Measurements from ENCODE around the gene LIFR. TPM values are rescaled to one million over a fixed set of nuclear protein-coding genes. Genes with fewer than 3 reads are reported as not detected.

The LIFR gene
- polyA plus RNA-seq, 1 donor (not counting 4 experiments of a cell fraction or from before 2014, with no cell fraction given), result 1.1 TPM

DNA sequence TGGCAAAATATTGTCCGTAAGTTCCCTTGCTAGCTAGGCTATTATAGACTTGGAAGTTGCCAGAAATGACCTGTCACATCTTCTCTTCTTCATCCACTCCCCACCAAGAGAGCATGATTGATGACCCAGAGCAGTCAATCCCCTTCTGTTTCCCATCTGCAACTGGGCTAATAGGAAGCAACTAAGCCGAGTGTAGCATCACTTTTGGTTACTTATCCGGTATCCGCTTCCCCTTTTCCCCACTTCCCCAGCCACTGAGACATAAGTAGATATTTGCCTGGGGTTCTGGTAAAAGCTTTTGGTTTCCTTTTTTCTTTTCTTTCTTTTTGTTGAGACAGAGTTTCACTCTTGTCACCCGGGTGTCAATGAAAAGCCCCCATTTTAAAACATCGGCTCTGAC lies 29.4 kb upstream of the LIFR start:
- Histone ChIP-seq H3K9me1 (ENCODE audit: control insufficient read depth, extremely low read depth, insufficient read depth, low read length) (no peaks in the 10 kb centered on the region), H3K9me3 (ENCODE audit: control insufficient read depth, low read depth, low read length) (no peaks in the 10 kb centered on the region), H3K79me2 (ENCODE audit: control insufficient read depth, insufficient read depth, low read length) (no peaks in the 10 kb centered on the region), H4K20me1 (ENCODE audit: control insufficient read depth, extremely low read depth, insufficient read depth, low read length) (no peaks in the 10 kb centered on the region), H3K4me2 (ENCODE audit: control insufficient read depth, extremely low read depth, insufficient read depth, low read depth, low read length) (no peak overlapping the region), H3K9ac (ENCODE audit: control insufficient read depth, extremely low read depth, insufficient read depth, low read length) (no peak overlapping the region), H3K4me1 (ENCODE audit: control insufficient read depth, extremely low read depth, insufficient read depth, low read length) (no peaks in the 10 kb centered on the region), H2AFZ (ENCODE audit: control insufficient read depth, low read length) (no peak overlapping the region), H3K27ac (ENCODE audit: control insufficient read depth, insufficient read depth, low read length) (no peak overlapping the region), H3K27me3 (ENCODE audit: control insufficient read depth, extremely low read depth, insufficient read depth, low read length) (no peaks in the 10 kb centered on the region), H3K36me3 (ENCODE audit: control insufficient read depth in 2 of 2, extremely low read depth in 1 of 2, insufficient read depth in 2 of 2, low read length in 2 of 2) (no peaks in the 10 kb centered on the region), H3K4me3 (ENCODE audit: control insufficient read depth in 2 of 3, extremely low read depth in 1 of 3, insufficient read depth in 2 of 3, low read depth in 1 of 3, low read length in 3 of 3) (no peak overlapping the region)
- DNase-seq (ENCODE audit: low read depth, low spot score) (no peak), FAIRE-seq (no peak)
- dilution Hi-C loops (cut with MboI; ENCODE audit: extremely low pct_ligation_motif_present, low sequenced_read_pairs), result no loop called here
- TF ChIP-seq, protein P1, sequence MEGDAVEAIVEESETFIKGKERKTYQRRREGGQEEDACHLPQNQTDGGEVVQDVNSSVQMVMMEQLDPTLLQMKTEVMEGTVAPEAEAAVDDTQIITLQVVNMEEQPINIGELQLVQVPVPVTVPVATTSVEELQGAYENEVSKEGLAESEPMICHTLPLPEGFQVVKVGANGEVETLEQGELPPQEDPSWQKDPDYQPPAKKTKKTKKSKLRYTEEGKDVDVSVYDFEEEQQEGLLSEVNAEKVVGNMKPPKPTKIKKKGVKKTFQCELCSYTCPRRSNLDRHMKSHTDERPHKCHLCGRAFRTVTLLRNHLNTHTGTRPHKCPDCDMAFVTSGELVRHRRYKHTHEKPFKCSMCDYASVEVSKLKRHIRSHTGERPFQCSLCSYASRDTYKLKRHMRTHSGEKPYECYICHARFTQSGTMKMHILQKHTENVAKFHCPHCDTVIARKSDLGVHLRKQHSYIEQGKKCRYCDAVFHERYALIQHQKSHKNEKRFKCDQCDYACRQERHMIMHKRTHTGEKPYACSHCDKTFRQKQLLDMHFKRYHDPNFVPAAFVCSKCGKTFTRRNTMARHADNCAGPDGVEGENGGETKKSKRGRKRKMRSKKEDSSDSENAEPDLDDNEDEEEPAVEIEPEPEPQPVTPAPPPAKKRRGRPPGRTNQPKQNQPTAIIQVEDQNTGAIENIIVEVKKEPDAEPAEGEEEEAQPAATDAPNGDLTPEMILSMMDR (optimal IDR thresholded peaks at IDR 0.05 in 1 of 3, IDR thresholded peaks at IDR 0.05 in 1 of 3, conservative IDR thresholded peaks at IDR 0.05 in 1 of 3; ENCODE audit: extremely low read depth in 1 of 3, insufficient read depth in 2 of 3, low read length in 3 of 3), result no peak
- TF ChIP-seq EZH2 (IDR thresholded peaks at IDR 0.05; ENCODE audit: low read length), result no peak

DNA sequence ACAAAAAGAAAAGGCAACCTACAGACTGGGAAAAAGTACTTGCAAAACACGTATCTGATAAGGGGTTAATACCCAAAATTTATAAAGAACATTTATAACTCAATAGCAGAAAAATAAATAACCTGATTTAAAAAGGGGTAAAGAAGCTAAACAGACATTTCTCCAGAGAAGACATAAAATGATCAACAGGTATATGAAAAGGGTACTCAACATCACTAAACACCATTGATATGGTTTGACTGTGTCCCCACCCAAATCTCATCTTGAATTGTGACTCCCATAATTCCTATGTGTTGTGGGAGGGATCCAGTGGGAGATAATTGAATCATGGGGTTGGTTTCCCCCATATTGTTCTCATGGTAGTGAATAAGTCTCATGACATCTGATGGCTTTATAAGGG lies 27.1 kb upstream of the LIFR start:
- Histone ChIP-seq H3K4me2 (ENCODE audit: control insufficient read depth, extremely low read depth, insufficient read depth, low read depth, low read length) (no peak overlapping the region), H3K27me3 (ENCODE audit: control insufficient read depth, extremely low read depth, insufficient read depth, low read length) (no peaks in the 10 kb centered on the region), H3K4me3 (ENCODE audit: control insufficient read depth in 2 of 3, extremely low read depth in 1 of 3, insufficient read depth in 2 of 3, low read depth in 1 of 3, low read length in 3 of 3) (no peak overlapping the region), H4K20me1 (ENCODE audit: control insufficient read depth, extremely low read depth, insufficient read depth, low read length) (no peaks in the 10 kb centered on the region), H3K9me3 (ENCODE audit: control insufficient read depth, low read depth, low read length) (no peaks in the 10 kb centered on the region), H2AFZ (ENCODE audit: control insufficient read depth, low read length) (no peak overlapping the region), H3K27ac (ENCODE audit: control insufficient read depth, insufficient read depth, low read length) (no peak overlapping the region), H3K9me1 (ENCODE audit: control insufficient read depth, extremely low read depth, insufficient read depth, low read length) (no peaks in the 10 kb centered on the region), H3K4me1 (ENCODE audit: control insufficient read depth, extremely low read depth, insufficient read depth, low read length) (no peaks in the 10 kb centered on the region), H3K36me3 (ENCODE audit: control insufficient read depth in 2 of 2, extremely low read depth in 1 of 2, insufficient read depth in 2 of 2, low read length in 2 of 2) (no peaks in the 10 kb centered on the region), H3K79me2 (ENCODE audit: control insufficient read depth, insufficient read depth, low read length) (no peaks in the 10 kb centered on the region), H3K9ac (ENCODE audit: control insufficient read depth, extremely low read depth, insufficient read depth, low read length) (no peak overlapping the region)
- dilution Hi-C loops (cut with MboI; ENCODE audit: extremely low pct_ligation_motif_present, low sequenced_read_pairs), result no loop called here
- DNase-seq (ENCODE audit: low read depth, low spot score), result no peak
- TF ChIP-seq EZH2 (IDR thresholded peaks at IDR 0.05; ENCODE audit: low read length), result no peak
- TF ChIP-seq, protein P1 (optimal IDR thresholded peaks at IDR 0.05 in 1 of 3, IDR thresholded peaks at IDR 0.05 in 1 of 3, conservative IDR thresholded peaks at IDR 0.05 in 1 of 3; ENCODE audit: extremely low read depth in 1 of 3, insufficient read depth in 2 of 3, low read length in 3 of 3), result no peak
- FAIRE-seq, result no peak
